HG02759 (cell line): ENCODE data around the gene TMEM69.
"Not testable (repeated sequence)": the region's sequence is repeated elsewhere in the genome, so short reads cannot be mapped to it uniquely, and the experiment has no call there.

ENCODE experiments used
- ATAC-seq: cut with Tn5 transposase; IDR thresholded peaks from one replicate; pipeline ENCODE4 v1.9.1; 2021; ENCODE audit warnings: mild to moderate bottlenecking, moderate library complexity; ENCODE audit not compliant: unreplicated experiment

TMEM69 gene

DNA sequence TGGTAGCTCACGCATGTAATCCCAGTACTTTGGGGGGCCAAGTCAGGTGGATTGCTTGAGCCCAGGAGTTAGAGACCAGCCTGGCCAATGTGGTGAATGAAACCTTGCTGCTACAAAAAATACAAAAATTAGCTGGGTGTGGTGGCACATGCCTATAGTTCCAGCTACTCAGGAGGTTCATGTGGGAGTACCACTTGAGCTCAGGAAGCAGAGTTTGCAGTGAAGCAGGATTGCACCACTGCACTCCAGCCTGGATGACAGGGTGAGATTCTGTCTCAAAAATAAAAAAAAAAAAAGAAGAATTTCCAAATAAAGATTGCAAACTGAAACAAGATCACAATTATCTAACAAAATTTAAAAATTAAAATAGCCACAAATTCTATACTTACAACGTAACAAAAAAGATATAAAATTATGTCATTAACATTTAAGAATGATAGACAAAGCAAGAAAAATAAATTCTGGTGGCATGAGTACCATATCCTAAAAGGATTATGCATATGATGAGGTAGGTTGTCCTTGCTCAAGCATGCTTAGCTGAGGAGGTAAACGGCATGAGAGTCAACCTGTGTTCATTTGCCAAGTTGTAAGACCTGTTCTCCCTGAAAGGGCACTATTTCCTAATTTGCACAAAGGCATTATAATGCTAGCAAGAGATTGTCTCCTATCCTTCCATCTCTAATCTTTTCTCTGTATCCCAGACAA lies 42.2 kb downstream of the TMEM69 start:
- ATAC-seq: no peak

DNA sequence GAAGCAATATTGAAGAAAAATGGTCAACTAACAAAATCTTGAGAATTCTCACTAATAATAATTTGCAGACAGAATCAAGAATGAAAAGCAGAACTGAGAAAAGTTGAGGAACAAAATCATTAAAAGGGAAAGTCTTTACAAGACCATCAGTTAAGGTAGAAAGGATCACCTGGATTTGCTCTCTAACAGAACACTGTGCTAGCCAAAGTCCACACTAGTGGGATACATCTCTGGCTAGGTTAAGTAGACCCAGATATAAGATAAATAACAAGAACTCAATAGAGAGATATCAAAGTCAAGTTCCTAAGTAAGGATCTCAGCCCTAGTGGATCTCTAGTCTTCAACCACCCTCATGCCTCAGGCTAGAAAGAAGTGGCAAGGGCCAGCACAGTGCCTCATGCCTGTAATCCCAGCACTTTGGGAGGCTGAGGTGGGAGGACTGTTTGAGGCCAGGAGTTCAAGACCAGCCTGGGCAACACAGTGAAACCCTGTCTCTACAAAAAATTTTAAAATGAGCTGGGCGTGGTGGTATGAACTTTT lies 42.9 kb downstream of the TMEM69 start:
- ATAC-seq: no peak

DNA sequence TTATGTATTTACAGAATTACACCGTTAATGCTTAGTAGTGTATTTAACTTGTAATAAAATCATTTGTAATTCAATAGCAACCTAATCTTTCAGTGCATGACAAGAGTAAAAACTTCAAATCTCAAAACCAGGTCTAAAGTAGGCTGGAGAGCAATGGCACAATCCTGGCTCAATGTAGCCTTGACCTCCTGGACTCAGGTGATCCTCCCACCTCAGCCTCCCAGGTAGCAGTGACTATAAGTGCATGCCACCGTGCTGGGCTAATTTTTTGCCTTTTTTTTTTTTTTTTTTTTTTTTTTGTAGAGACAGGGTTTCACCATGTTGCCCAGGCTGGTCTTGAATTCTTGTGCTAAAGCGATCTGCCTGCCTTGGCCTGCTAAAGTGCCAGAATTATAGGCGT lies 51.2 kb downstream of the TMEM69 start:
- ATAC-seq: no peak

DNA sequence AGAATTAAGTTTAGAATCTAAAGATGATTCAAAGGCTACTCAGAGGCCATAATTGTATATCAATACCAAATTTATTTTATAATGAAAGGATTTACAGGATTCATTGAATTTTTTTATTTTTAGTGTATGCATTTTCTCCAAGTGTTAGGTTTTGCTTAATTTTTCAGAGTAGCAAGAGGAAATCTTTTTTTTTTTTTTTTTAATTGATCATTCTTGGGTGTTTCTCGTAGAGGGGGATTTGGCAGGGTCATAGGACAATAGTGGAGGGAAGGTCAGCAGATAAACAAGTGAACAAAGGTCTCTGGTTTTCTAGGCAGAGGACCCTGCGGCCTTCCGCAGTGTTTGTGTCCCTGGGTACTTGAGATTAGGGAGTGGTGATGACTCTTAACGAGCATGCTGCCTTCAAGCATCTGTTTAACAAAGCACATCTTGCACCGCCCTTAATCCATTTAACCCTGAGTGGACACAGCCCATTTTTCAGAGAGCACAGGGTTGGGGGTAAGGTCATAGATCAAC lies 51.7 kb downstream of the TMEM69 start:
- not testable (repeated sequence) for ATAC-seq
